SKM-1 (cell line): Measurements from ENCODE around the gene DLL4.
"Not testable (repeated sequence)": the region's sequence is repeated elsewhere in the genome, so short reads cannot be mapped to it uniquely, and the experiment has no call there.

ENCODE experiments used
- DNase-seq: peaks from one replicate; lab custom pipeline; 2025; ENCODE audit not compliant: unreplicated experiment; lab: John Stamatoyannopoulos, UW

DLL4 gene

DNA sequence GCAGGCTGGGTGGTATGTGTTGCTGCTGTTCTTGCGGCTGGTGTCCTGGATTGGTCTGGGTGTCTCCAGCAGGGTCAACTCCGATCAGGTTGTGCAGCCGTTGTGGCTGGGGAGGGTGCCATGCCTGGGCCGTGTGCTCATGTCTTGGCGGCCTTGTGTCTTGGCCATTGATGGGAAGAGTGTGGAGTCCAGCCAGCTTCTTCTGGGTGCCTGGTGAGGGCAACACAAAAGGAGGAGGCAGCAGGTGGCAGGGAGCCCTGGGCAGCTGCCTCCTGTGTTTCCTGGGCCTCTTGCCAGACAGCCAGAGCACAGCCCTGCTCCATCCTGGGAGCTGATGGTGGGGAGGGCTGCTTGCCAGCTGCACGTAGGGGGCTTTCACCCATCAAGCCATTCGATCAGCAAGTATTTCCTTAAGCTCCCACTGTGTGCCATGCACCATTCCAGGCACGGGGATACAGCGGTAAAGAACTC lies 28.5 kb downstream of the DLL4 start:
- DNase-seq = no peak

DNA sequence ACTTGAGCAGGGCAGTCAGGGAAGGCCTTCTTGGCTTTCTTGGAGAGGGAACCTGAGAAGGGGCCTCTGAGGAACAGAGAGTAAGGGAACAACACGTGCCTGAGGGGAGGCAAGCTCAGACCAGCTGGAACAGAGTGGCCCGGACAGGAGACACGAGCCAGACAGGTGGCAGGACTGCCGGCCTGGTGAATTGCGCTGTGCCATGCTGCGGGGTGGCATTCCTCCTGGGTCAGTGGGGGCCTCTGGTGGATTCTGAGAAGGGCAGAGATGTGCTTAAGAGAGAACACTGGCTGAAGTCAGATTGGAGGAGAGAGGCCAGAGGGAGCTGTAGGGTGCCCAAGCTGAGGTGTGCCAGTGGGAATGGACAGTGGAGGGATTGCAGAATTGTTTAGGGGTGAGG lies 29.0 kb downstream of the DLL4 start:
- no peak for DNase-seq

GRCh38 chr15:40958723-40959122 lies 29.6 kb downstream of the DLL4 start:
- no peak for DNase-seq

DNA sequence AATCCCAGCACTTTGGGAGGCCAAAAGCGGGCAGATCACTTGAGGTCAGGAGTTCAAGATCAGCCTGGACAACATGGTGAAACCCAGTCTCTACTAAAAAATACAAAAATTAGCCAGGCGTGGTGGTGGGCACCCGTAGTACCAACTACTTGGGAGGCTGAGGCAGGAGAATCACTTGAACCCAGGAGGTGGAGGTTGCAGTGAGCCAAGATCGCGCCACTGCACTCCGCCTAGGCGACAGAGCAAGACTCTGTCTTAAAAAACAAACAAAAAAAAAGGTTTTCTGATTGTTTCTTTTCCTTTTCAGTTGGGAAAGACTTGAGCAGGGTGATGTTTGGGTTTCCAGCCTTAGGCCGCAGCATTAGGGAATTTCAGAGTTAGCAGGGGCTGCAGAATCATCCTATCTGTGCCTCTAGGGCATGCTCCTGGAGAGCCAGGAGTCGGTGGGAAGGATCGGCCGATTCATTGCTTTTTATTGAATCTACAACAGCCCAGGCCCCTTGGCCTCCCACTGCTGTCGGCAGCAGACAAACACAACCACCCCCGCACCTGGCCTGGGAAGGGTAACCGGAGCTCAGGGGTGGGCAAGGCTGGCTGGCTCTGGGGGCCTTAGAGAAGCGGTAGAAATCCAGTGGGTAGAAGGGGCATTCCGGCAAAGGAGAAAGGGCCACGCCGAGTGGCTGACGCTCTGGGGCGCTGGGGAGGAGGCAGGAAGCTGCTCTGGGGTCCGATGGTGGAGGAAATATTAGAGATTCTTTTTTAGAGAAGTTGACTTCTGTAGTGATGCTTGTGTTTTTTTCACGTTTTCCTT lies 30.4 kb downstream of the DLL4 start:
- DNase-seq = no peak

- no peak for DNase-seq
These were observed 31.2 kb downstream of the DLL4 start for GRCh38 chr15:40960151-40960885.

GRCh38 chr15:40960925-40961324 lies 31.8 kb downstream of the DLL4 start:
- DNase-seq = no peak

DNA sequence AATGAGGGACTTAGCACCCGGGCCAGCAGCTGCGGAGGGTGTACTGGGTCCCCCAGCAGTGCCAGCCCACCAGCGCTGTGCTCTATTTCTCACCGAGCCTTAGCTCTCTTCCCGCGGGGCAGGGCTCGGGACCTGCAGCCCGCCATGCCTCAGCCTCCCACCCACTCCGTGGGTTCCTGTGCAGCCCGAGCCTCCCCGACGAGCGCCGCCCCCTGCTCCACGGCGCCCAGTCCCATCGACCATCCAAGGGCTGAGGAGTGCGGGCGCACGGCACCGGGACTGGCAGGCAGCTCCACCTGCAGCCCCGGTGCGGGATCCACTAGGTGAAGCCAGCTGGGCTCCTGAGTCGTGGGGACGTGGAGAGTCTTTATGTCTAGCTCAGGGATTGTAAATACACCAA lies 32.6 kb downstream of the DLL4 start:
- DNase-seq = not testable (repeated sequence)

DNA sequence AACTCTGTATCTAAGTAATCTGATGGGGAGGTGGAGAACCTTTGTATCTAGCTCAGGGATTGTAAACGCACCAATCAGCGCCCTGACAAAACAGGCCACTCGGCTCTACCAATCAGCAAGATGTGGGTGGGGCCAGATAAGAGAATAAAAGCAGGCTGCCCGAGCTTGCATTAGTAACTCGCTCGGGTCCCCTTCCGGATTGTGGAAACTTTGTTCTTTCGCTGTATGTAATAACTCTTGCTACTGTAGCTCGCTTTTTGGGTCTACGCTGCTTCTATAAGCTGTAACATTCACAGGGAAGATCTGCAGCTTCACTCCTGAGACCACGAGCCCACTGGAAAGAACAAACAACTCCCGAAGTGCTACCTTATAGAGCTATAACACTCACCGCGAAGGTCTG lies 33.2 kb downstream of the DLL4 start:
- not testable (repeated sequence) for DNase-seq

- no peak for DNase-seq
These were observed 34.1 kb downstream of the DLL4 start for GRCh38 chr15:40963201-40963600.

GRCh38 chr15:40964006-40964405 lies 34.9 kb downstream of the DLL4 start:
- no peak for DNase-seq

- no peak for DNase-seq
These were observed 35.5 kb downstream of the DLL4 start for GRCh38 chr15:40964634-40965033.

DNA sequence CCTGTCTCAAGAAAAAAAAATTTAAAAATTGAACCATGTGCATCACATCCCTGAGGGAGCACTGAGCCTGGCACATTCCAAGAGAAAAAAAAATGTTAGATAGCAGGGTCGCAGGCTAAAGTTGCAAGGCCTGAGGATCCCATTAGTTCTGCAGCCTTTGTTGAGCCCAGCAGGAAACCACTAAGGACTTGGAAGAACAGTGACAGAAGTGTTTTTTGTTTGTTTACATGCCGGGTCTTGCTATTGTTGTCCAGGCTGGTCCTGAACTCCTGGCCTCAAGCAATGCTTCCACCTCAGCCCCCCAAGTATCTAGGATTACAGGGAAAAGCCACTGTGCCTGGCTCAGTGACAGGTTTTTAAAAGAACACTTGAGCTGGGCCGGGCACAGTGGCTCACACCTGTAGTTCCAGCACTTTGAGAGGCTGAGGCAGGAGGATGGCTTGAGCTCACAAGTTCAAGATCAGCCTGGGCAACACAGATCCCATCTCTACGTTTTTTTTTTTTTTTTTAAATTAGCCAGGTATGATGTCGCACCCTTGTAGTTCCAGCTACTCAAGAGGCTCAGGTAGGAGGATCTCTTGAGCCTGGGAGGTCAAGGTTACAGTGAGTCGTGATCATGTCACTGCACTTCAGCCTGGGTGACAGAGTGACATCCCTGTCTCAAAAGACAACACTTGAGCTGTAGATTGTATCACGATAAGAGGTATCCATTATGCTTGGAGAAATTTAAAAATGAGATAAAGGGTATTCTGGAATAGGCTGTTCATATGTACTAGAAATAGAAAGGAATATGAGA lies 39.3 kb downstream of the DLL4 start:
- no peak for DNase-seq

GRCh38 chr15:40969363-40969762 lies 40.2 kb downstream of the DLL4 start:
- DNase-seq = no peak

- DNase-seq = no peak
These were observed 45.7 kb downstream of the DLL4 start for GRCh38 chr15:40974879-40975278.

GRCh38 chr15:40976819-40977218 lies 47.7 kb downstream of the DLL4 start:
- no peak for DNase-seq

- no peak for DNase-seq
These were observed 49.0 kb downstream of the DLL4 start for GRCh38 chr15:40978141-40978540.

DNA sequence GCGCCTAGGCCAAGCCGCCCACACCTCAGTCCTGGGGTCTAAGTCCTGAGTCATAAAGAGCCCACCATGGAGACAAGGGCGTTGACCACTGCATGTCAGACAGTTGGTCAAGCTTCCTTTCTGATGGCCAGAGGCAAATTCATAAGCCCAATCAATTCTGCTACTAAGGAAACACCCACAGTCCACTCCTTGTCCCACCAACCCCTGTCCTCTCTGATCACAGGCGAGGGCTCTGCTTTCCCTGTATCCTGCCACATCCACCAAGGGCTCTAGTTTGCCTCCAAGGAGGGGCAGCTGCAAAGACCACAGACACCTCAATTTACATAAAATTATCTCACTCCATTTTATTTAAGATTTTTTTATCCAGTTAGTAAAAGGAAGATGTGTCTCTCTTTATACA lies 49.4 kb downstream of the DLL4 start:
- DNase-seq = no peak

DNA sequence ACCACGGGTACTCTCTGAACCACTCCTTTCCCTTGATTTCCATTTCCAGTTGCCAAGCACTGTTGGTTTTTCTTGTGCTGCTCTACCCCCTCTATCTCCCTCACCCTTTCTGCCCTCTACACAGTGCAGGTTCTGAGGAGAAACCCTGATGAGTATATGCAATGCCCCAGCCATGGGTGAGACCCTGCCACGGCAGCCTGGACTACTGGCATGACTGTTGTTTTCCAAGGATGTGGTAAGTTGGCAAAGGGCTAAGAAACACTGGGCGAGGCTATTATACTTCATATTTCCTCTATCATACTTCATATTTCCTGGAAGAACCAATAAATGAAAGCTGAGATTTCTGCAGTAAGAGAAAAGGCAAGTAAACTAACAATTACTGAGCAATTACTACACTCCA lies 52.0 kb downstream of the DLL4 start:
- DNase-seq = no peak

GRCh38 chr15:40982855-40983254 lies 53.7 kb downstream of the DLL4 start:
- DNase-seq = no peak

GRCh38 chr15:40984406-40984805 lies 55.3 kb downstream of the DLL4 start:
- DNase-seq = no peak

DNA sequence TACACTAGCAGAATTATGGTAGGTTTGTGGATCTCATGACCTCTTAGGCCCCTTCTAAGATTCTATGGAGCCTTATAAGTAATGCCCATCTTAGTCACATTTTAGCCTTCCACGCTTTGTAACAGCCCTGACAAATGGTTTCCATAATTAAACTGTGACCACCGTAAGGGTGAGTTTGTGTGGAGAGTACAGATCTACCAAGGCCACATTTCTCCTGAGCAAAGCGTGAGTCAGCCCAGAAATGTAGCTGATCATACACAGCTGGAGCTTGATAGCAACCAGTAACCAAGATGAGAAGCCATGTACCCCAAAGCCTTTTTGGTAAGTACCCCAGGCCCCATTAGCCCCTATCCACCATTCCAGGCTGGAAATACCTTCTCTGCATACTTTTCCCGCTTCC lies 55.8 kb downstream of the DLL4 start:
- DNase-seq = no peak
